NCI-H524 treated with DMSO at 0.1 percent for 48 hours (cell line): ENCODE data around the gene CELF4.

Experiments
- DNase-seq: peaks from one replicate; lab custom pipeline; 2025; lab: John Stamatoyannopoulos, UW

Gene CELF4

DNA sequence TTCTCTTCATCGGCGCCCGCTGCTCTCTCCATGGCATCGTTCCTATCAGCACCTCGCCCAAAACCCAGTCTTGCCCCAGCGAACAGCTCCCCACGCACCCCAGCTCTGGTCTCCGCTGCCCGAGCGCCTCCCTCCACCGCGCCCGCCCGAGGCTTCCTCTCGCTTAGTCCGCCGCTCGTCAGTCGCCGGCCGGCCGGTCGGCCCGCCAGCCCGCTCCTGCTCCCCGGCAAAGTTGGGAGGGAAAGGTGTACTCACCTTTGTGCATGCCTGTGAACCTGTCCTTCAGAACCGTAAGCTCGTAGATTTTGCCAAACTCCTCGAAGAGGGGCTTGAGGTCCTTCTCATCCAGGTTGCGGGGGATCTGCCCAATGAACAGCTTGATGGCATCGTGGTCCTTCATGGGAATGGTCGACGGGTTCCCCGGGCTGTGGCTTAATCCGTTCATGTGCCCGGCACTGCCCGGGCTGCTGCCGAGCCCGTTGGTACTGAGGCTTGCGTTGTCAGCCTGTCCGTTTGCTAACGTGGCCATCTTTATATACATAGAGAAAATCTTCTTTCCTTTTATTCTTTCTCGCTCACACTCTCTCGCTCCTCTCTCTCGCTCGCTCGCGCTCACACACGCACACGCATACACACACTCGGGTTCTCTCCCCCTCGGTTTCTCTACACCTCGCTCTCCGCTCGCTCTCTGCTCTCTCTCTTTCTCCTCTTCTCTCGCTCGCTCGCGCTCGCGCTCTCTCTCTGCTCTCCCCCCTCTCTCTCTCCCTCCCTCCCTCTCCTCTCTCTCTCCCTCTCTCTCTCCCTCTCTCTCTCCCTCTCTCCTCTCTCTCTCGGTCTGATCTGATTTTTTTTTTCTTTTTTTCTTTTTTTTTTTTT, at the start of gene CELF4:
CELF4 (minus strand) TSS at position 698 of the 876 bp plus-strand sequence.
- DNase-seq, result peak; percentile 49

GRCh38 chr18:37613253-37613565, 47.6 kb upstream of the CELF4 start:
- DNase-seq, result peak; percentile 79

DNA sequence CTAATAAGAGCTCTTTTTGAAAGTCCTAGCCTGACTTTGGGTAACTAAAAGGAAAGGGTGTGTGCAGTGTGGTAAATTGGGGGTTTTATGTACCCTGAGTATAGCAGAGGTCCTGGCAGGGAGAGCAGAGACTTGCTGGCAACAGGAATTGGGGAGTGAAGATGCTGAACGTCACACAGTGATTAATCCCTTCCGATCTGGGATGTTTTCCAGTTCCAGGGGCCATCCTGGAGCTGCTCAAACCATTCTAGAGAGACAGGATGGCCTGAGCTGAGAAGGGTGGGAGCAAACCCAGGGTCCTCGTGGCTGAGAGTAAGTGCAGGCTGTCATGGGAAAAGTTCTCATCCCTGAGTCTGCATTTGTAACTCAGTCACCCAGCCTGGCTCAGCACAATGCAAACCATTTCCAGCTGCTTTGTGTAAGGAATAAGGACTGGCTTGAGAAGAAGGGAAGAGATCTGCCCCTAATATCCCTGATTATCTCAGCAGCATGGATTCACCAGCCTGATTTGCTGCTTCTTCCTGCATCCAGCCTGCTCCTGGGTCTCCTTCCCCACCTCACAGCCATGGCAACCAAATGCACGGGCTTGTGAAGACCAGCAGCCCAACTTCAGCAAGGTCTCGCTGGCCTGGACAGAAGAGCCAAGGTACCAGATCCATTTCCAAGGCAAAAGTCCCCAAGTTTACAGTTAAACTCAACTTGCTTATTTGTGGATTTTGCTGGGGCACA, 47.1 kb upstream of the CELF4 start:
- DNase-seq, result no peak

- DNase-seq, result no peak
These were observed 46.1 kb upstream of the CELF4 start for GRCh38 chr18:37611614-37612279.

- no peak for DNase-seq
These were observed 43.3 kb upstream of the CELF4 start for GRCh38 chr18:37608876-37609275.

- DNase-seq, result no peak
These were observed 41.7 kb upstream of the CELF4 start for GRCh38 chr18:37607281-37607680.

DNA sequence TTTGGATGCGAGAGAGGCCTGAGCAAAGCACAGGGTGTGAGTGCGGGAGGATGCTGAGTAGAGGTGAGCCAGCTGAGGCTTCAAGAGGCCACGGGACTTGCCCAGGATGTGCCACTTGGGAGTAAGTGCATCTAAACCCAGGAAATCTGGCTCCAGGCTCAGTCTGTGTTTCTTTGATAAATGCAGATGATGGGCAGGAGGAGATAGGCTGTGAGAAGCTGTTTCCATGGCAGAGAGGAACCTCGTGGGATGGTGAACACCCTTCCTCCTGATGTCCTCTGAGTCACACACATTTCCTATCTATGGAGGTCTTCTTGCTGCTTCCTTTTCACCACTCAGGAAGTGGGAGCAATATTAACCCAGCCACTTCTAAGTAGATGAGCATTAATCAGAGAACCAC, 38.4 kb upstream of the CELF4 start:
- DNase-seq, result no peak

DNA sequence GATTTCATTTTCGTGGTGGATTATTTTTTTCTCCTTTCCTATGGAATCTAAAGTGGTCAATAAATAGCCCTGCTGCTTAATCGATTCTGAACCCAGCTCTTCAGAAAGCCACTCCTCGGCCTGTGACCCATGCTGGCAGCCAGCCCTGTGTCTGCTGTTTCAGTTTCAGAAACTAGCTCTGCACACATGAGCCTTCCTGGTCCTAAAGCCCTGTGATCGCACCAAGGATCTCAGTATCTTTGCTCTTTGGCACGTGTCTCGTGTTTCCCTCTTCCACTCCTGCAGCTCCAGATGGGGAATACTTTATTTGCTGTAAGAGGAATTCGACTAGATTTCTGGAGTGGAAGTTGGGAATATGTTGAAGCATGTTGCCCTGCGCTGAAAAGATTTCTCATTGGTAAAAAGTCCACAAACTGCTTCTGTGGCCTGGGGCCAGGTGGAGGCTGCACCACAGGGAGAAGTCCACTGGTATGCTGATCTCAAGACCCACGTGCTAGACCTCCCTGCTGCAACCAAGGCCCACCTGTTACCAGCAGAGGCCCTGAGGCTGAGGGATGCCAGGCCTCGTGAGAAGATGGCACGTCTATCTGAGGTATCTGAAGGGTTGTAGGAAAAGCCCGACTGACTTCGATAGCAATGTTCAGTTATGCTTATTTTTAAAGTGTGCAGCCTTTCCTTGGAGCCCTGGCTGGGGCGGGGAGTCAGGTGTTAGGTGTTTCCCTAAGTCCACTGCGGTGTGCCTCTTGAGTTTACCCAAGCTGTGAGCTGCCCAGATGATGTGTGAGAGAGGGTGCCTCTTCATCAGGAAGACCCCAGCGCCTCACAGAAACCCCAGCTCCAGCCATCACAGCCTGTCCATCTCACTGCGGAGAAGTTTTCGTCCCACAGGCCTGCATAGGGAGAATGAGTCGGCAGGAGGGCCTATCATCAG, 33.6 kb upstream of the CELF4 start:
- DNase-seq, result no peak

- no peak for DNase-seq
These were observed 32.8 kb upstream of the CELF4 start for GRCh38 chr18:37598396-37598795.

GRCh38 chr18:37590346-37590745, 24.7 kb upstream of the CELF4 start:
- no peak for DNase-seq

GRCh38 chr18:37588289-37588688, 22.7 kb upstream of the CELF4 start:
- DNase-seq, result no peak

GRCh38 chr18:37586656-37587225, 21.1 kb upstream of the CELF4 start:
- DNase-seq, result no peak

DNA sequence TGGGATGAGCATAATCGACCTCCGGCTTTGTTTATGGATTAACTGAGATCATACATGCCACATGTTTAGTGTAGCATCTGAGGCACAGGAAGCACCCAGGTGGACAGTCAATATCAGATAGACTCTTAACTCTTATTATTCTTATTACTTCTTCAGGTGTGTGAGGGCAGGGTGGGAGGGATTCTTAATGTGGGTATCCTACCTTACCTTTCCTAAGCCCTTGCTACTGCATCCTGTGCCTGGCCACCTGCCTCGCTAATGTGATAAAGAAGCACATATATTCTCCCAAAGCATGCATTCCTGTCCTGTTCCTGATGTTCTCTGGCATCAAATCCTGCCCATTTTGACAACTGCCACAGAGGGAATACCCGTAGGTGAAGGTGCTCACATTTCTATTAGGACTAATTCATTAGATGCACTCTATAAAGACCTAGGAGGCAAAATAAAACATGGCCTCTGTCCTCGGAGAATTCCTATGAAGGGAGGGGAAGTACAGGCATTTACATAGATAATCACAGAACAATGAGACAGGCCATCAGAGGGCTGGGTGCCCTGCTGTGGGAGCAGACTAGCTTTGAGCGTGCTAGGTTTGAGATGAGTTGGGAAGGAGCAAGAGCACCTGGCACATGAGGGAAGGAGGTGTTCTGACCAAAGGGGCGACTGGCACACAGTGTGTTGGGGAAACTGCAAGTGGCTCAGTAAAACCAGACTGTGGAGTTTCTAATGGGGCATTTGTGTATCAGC, 19.5 kb upstream of the CELF4 start:
- no peak for DNase-seq

DNA sequence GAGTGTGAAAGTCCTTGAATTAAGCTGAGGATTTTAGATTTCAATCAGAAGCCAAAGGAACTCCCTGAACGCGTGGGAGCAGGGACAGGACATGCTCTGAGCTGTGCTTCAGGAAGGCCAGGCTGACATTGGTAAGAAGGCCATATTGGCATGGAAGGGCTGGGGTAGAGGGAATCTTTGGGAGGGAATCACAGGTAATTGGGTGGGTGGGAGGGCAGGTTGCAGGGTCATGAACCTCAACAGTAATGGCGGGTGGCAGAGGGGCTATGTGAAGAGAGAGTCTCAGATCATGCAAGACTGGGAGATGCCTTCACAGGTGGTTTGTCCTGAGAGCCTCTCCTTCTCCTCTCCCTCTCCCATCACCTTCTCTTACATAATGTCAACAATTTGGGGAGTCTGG, 18.6 kb upstream of the CELF4 start:
- no peak for DNase-seq

- DNase-seq, result no peak
These were observed 16.7 kb upstream of the CELF4 start for GRCh38 chr18:37582261-37582660.

DNA sequence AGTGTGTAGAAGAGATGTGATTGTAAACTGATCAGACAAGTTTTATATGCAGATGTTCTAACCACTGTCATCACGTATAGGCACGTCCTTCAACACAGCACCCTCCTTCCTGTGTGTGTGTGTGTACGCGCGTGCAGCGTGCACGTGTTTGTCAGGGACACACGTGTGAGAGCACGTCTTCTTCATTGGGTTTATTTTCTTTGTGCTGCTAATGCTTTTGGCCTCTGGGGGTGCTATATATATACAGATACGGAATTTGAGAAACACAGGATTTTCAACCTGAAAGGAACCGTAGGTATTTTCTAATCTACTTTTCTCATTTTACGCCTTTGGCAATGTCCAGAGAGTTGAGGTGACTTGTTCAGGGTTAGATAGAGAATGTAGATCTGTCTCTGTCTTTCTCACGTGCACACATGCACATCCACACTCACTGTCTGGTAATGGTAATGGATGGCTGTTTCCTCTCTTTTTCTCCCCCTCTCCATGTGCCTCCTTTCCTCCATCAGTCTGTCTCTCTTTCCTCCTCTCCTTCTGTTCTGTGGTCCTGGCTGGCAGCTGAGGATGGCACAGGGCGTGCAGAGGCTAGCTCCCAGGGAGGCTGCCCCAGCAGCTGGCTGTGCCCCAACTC, 13.4 kb upstream of the CELF4 start:
- DNase-seq, result peak; percentile 39

DNA sequence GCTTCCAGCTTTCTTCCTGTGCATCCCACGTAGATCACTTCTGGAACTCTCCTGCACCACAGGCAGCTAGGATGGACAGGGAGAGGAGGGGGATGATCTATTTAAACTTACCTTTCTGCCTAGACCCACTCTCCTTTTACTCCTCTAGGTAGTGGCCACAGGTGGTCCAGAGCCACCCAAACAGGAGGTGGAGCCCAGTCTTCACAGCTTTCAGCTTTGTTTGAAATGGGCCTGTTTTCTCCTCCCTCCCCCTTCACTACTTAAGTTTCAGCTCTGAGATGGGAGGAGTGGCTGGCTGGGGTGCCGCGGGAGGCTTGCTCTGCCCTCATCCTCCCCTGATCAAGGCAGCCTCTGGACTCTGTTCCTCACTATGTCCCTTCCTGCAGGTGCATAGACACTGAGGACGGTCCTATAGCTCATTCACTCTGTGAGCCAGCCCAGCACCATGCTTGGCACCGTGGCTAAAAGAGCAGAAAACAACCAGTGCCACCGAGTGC, 12.6 kb upstream of the CELF4 start:
- DNase-seq, result no peak

DNA sequence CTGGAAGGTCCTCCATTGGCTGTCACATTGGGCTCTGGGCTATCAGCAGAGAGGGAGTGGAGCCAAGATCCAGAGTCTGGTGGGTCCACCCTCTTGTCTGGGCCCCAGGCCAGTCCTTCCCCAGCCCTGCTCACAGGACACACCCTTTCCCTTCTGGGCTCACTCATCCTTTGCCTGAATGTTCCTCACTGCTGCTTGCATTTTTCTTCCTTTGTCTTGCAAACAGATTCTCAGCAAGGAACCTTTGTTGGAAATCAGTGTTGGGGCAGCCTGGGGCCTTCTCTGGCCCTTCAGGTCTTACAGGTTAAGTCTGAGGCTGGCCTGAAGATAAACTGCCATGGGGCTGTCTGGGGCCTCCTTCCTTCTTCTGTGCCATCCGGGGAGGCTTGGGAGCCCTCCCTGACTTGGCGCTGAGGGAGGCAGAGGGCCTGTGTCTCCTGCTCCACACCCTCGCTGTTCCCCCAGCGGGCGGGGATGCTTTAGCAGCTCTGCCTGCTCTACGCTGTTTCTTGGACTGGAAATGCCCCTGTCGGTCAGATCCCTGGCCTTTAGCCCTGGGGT, 11.5 kb upstream of the CELF4 start:
- DNase-seq, result no peak

GRCh38 chr18:37575646-37576045, 10.0 kb upstream of the CELF4 start:
- DNase-seq, result peak; percentile 17

DNA sequence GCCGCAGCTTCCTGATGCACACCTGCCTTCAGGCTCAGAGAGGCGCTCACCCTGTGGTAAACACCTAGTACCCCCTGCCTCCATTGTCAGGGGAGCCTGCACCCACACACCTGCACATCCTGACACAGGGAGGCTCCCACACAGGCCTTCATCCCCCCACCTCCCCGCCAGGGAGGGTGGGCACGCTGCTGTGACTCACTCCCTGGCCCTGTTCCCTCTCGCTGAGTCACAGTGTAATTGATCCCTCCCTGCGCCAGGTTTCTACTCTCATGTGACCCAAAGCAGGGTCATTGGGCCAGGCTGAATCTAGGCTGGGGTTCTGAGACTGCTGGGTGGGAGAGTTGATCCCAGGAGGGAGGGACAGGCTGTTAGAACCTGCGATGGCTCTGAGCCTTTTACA, 8.5 kb upstream of the CELF4 start:
- no peak for DNase-seq
